NK-92 (cell line): ENCODE measurements around the gene QKI.
"Not testable (repeated sequence)": the region's sequence is repeated elsewhere in the genome, so short reads cannot be mapped to it uniquely, and the experiment has no call there.

Experiments
- DNase-seq: peaks from one replicate; lab custom pipeline; 2025; ENCODE audit not compliant: unreplicated experiment; lab: John Stamatoyannopoulos, UW

Gene QKI

GRCh38 chr6:163476946-163477345 lies 62.4 kb downstream of the QKI start:
- not testable (repeated sequence) for DNase-seq

- no peak for DNase-seq
These were observed 68.6 kb downstream of the QKI start for GRCh38 chr6:163483107-163483506.

- DNase-seq: no peak
These were observed 70.9 kb downstream of the QKI start for GRCh38 chr6:163485388-163485851.

GRCh38 chr6:163486821-163487220 lies 72.3 kb downstream of the QKI start:
- no peak for DNase-seq

- no peak for DNase-seq
These were observed 73.1 kb downstream of the QKI start for GRCh38 chr6:163487606-163488005.

- no peak for DNase-seq
These were observed 75.1 kb downstream of the QKI start for GRCh38 chr6:163489584-163489983.

GRCh38 chr6:163490826-163491577 lies 76.5 kb downstream of the QKI start:
- DNase-seq: no peak

- DNase-seq: no peak
These were observed 77.3 kb downstream of the QKI start for GRCh38 chr6:163491737-163492300.

GRCh38 chr6:163494279-163494727 lies 79.8 kb downstream of the QKI start:
- no peak for DNase-seq

GRCh38 chr6:163496205-163496604 lies 81.7 kb downstream of the QKI start:
- DNase-seq: no peak

GRCh38 chr6:163500105-163500504 lies 85.6 kb downstream of the QKI start:
- no peak for DNase-seq

GRCh38 chr6:163501026-163501425 lies 86.5 kb downstream of the QKI start:
- no peak for DNase-seq

- DNase-seq: no peak
These were observed 86.9 kb downstream of the QKI start for GRCh38 chr6:163501439-163501838.

GRCh38 chr6:163504984-163505640 lies 90.6 kb downstream of the QKI start:
- no peak for DNase-seq

GRCh38 chr6:163507965-163508364 lies 93.4 kb downstream of the QKI start:
- no peak for DNase-seq

GRCh38 chr6:163513003-163513402 lies 98.5 kb downstream of the QKI start:
- no peak for DNase-seq

GRCh38 chr6:163513570-163514166 lies 99.2 kb downstream of the QKI start:
- no peak for DNase-seq

- no peak for DNase-seq
These were observed 102.4 kb downstream of the QKI start for GRCh38 chr6:163516908-163517307.

GRCh38 chr6:163520956-163521355 lies 106.4 kb downstream of the QKI start:
- no peak for DNase-seq

GRCh38 chr6:163522033-163522432 lies 107.5 kb downstream of the QKI start:
- DNase-seq: no peak

- no peak for DNase-seq
These were observed 111.4 kb downstream of the QKI start for GRCh38 chr6:163525926-163526325.

GRCh38 chr6:163526346-163526745 lies 111.8 kb downstream of the QKI start:
- no peak for DNase-seq
